GM21619 (cell line): ENCODE data around the gene UNK.
"Not testable (repeated sequence)": the region's sequence is repeated elsewhere in the genome, so short reads cannot be mapped to it uniquely, and the experiment has no call there.

Experiments used
- ATAC-seq: cut with Tn5 transposase; IDR thresholded peaks from one replicate; pipeline ENCODE4 v1.9.1; 2021; ENCODE audit not compliant: unreplicated experiment

The UNK gene

GRCh38 chr17:75793460-75793859 is 8.9 kb downstream of the UNK start:
- ATAC-seq: no peak

DNA sequence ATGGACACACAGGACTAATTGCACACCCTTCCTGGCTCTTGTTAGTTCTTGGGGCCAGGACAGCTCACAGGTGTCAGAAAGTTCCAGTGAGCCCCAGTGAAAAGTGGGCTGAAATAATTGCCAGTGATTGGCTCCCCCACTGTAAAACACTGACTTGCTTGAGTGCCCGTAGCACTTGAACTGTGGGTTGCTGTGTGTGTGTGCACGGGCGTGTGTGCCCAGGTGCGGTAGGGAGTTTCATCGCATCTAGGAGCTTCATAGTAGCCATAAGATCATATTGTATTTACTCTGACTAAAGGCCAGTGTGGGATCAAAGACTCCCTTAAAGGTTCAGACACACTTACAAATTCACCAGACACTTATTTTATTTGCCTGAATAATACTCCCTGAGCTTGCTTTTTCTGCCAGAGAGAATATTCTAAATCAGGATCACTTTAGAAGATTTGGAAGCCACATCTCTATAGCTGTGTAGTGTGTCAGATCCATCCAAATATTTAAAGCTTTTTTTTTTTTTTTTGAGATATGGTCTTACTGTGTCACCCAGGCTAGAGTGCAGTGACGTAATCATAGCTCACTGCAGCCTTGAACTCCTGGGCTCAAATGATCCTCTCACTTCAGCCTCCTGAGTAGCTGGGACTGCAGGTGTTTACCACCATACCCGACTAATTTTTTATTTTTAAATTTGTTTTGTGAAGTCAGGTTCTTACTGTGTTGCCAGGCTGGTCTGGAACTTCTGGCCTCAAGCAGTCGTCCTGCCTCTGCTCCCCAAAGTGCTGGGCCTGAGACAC is 11.4 kb downstream of the UNK start:
- no peak for ATAC-seq

DNA sequence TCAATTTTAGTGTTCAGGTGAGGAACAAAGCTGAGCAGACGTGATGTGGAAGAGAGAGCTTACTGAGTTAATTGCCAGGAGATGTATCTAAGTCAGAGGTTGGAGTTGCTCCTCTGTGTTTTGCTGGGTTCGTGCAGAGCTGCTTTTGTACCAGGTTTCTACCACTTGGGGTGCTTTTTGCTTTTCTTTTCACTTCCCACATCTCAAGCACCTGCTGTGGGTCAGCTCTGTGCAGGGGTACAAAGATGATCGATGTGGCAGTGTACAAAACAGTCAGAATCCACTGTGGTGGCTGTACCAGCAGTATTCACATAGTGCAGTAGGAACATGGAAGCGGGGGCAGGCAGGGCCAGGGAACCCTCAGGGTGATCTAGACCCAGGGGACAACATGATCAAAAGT is 14.8 kb downstream of the UNK start:
- ATAC-seq: no peak

- no peak for ATAC-seq
Measured at GRCh38 chr17:75803883-75804282, 19.3 kb downstream of the UNK start.

DNA sequence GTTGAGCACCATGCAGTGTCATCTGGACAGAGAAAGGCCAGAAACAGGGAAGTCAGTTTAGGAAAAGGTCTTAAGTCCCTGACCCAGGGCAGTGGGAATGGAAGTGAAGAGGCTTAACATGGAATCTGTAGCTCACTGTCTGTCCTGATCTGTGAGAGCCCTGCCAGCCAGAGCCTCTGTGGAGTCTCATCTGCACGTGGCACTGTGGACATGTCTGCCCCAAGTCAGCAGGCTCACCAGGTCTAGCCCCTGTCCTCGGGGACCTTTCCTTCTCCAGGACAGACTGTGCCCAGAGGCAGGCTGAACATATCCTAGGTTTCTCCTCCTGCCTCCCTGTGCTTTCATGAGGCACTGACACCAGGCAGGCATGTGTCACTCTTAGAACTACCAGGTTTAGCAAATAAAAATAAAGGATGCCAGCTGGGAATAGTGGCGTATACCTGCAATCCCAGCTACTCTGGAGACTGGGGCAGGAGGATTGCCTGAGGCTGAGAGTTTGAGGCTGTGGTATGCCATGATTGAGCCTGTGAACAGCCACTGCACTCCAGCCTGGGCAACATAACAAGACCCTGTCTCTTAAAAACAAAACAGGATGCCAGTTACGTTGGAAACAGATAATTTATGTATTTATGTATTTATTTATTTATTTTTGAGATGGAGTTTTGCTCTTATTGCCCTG is 22.4 kb downstream of the UNK start:
- ATAC-seq: no peak

- ATAC-seq: no peak
Measured at GRCh38 chr17:75807861-75808260, 23.3 kb downstream of the UNK start.

- no peak for ATAC-seq
Measured at GRCh38 chr17:75808549-75808904, 23.9 kb downstream of the UNK start.

GRCh38 chr17:75808905-75809621 is 24.5 kb downstream of the UNK start:
- peak; percentile 78 for ATAC-seq

DNA sequence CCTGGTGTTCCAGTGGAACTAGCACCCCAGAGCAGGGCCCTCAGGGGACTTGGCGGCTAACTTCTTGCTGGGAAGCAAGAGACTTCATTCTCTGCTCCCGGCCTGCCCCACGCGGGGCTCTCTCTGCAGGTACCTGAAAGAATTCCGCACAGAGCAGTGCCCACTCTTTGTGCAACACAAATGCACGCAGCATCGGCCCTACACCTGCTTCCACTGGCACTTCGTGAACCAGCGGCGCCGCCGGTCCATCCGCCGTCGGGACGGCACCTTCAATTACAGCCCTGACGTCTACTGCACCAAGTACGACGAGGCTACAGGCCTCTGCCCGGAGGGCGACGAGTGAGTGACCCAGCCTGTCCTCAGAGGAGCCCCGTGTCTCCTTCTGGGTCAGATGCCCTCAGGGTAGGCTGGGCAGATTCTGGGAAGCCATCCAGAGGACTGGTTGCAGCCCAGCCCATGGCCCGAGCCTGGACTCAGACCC is 25.1 kb downstream of the UNK start:
- ATAC-seq: no peak

GRCh38 chr17:75810216-75810615 is 25.6 kb downstream of the UNK start:
- ATAC-seq: no peak

GRCh38 chr17:75810756-75811155 is 26.1 kb downstream of the UNK start:
- not testable (repeated sequence) for ATAC-seq

- no peak for ATAC-seq
Measured at GRCh38 chr17:75811174-75811573, 26.6 kb downstream of the UNK start.

GRCh38 chr17:75812096-75813013 is 27.7 kb downstream of the UNK start:
- no peak for ATAC-seq

- ATAC-seq: no peak
Measured at GRCh38 chr17:75813081-75814020, 28.7 kb downstream of the UNK start.

DNA sequence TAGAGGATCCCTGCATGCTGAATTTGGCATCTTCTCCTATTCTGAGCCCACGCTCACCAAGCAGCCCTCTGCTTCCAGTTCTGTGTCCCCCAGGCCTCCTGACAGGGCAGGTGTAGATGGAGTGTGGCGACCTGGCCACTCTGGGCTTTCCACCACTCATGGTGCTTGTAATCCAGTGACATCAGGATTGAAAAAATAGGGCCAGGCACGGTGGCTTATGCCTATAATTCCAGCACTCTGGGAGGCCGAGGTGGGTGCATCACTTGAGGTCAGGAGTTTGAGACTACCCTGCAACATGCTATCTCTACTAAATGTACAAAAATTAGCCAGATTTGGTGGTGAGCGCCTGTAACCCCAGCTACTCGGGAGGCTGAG is 29.4 kb downstream of the UNK start:
- ATAC-seq: no peak

- no peak for ATAC-seq
Measured at GRCh38 chr17:75814900-75815373, 30.3 kb downstream of the UNK start.

DNA sequence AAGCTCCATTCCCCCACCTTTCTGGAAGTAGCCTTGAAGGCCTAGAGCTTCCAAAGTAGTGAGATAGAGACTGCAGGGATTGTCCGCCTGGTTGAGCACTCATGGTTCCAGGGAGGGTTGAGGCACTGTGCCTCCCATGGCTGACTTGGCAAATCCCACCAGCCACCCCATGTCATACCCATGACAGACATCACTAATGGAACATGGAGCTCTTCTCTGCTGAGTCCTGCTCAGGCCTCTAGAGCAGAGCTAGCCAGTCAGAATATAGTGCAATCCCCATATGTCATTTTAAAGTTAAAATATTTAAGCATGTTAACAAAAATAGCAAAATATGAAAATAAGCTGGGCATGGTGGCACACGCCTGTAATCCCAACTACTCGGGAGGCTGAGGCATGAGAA is 30.8 kb downstream of the UNK start:
- ATAC-seq: no peak

GRCh38 chr17:75816693-75817092 is 32.1 kb downstream of the UNK start:
- ATAC-seq: no peak

- no peak for ATAC-seq
Measured at GRCh38 chr17:75817571-75817970, 33.0 kb downstream of the UNK start.
